HCT116 (cell line): ENCODE measurements around the gene DLG2. TPM values are rescaled to one million over a fixed set of nuclear protein-coding genes. Genes with fewer than 3 reads are reported as not detected.

Source experiments
- ATAC-seq: fragments of 200-7000 bp; cut with Tn5 transposase; 2 replicates; pipeline ENCODE4 v1.9.1; 2020; ENCODE audit warnings: mild to moderate bottlenecking, moderate library complexity
- BruUV-seq: library from RNA; stranded (reverse); fragments of 400-500 nt; replicated peaks from 2 replicates; lab custom pipeline; 2021; lab: Mats Ljungman, UMichigan
- CTCF ChIA-PET: fragments of 300-600 bp; sonication (Branson Sonifier 250); formaldehyde crosslinking; loops from one replicate; lab custom pipeline; 2021; ENCODE audit warnings: antibody characterized with exemption; lab: Charles Lee
- POLR2A ChIA-PET: fragments of 300-600, 350-600 bp; sonication (Branson Sonifier 250); formaldehyde crosslinking; loops from one replicate; lab custom pipeline; 2021; ENCODE audit warnings: antibody characterized with exemption; lab: Charles Lee
- RAD21 ChIA-PET, 2 experiments: fragments of 300-600 bp; sonication (Branson Sonifier 250); formaldehyde crosslinking; loops; one replicate each; lab custom pipeline; 2023; ENCODE audit warnings: low total read pairs in 2 of 2; ENCODE audit not compliant: uncharacterized antibody in 2 of 2, unreplicated experiment in 2 of 2, low non-redundant PET in 1 of 2; lab: Charles Lee
- DNase-seq: peaks from one replicate; pipeline ENCODE4 v3.0.0-alpha.2; 2010; ENCODE audit warnings: low read depth, low spot score
- H2AFZ ChIP-seq: fragments of 200-600 bp; shearing (Covaris generic), sonication (generic); 2 replicates; pipeline ENCODE4 v1.6.1; 2017; ENCODE audit warnings: low read depth, mixed run types, mixed read lengths, antibody characterized with exemption, low read length; ENCODE audit not compliant: poor library complexity, severe bottlenecking
- H3K27ac ChIP-seq: 2 replicates; pipeline ENCODE4 v1.5.1; 2012; ENCODE audit warnings: low read depth, low read length
- H3K27me3 ChIP-seq: fragments of 200-600 bp; sonication (generic); 2 replicates; pipeline ENCODE4 v1.6.1; 2016; ENCODE audit warnings: mixed run types, low read length, mixed read lengths; ENCODE audit not compliant: insufficient read depth
- H3K36me3 ChIP-seq, 2 experiments: fragments of 200-500 bp in 1 of 2; fragments of 200-600 bp in 1 of 2; sonication (Bioruptor generic) in 1 of 2; sonication (generic) in 1 of 2; 2 replicates each; pipeline versions ENCODE4 v1.5.1 to v1.6.1; 2014 to 2016; ENCODE audit warnings: low read length in 2 of 2, inconsistent platforms in 1 of 2, mixed read lengths in 1 of 2, mixed run types in 1 of 2; ENCODE audit not compliant: insufficient read depth in 2 of 2, control insufficient read depth in 1 of 2
- H3K4me1 ChIP-seq, 2 experiments: fragments of 200-600 bp in 1 of 2; sonication (generic) in 1 of 2; 2 replicates each; pipeline versions ENCODE4 v1.5.1 to v1.6.1; 2012 to 2017; ENCODE audit warnings: low read length in 2 of 2, inconsistent platforms in 1 of 2, mild to moderate bottlenecking in 1 of 2, mixed read lengths in 1 of 2, mixed run types in 1 of 2, moderate library complexity in 1 of 2; ENCODE audit not compliant: insufficient read depth in 2 of 2, control insufficient read depth in 1 of 2
- H3K4me2 ChIP-seq: fragments of 200-600 bp; sonication (generic); 2 replicates; pipeline ENCODE4 v1.6.1; 2017; ENCODE audit warnings: mixed run types, low read length, mixed read lengths
- H3K4me3 ChIP-seq, 2 experiments: fragments of 200-600 bp in 1 of 2; sonication (generic) in 1 of 2; replicated peaks in 1 of 2; 2 replicates each; pipeline ENCODE4 v1.5.1; 2011 to 2016; ENCODE audit warnings: low read length in 2 of 2, control low read depth in 1 of 2, low read depth in 1 of 2, mild to moderate bottlenecking in 1 of 2, mixed read lengths in 1 of 2, mixed run types in 1 of 2
- H3K79me2 ChIP-seq: fragments of 200-600 bp; sonication (generic); 2 replicates; pipeline ENCODE4 v1.6.1; 2017; ENCODE audit warnings: mild to moderate bottlenecking, mixed run types, low read length, moderate library complexity, mixed read lengths; ENCODE audit not compliant: insufficient read depth
- H3K9ac ChIP-seq: fragments of 200-600 bp; sonication (generic); 2 replicates; pipeline ENCODE4 v1.6.1; 2016; ENCODE audit warnings: low read length, mixed read lengths
- H3K9me2 ChIP-seq: fragments of 200-600 bp; sonication (generic), shearing (Covaris generic); 2 replicates; pipeline ENCODE4 v1.6.1; 2017; ENCODE audit warnings: mixed run types, mild to moderate bottlenecking, moderate library complexity; ENCODE audit not compliant: insufficient read depth
- H3K9me3 ChIP-seq, 2 experiments: fragments of 200-500 bp in 1 of 2; fragments of 200-600 bp in 1 of 2; sonication (Bioruptor generic) in 1 of 2; sonication (generic) in 1 of 2; 2 replicates each; pipeline ENCODE4 v1.6.1; 2014 to 2017; ENCODE audit warnings: low read length in 2 of 2, mixed read lengths in 2 of 2, inconsistent platforms in 1 of 2, low read depth in 1 of 2, mild to moderate bottlenecking in 1 of 2, mixed run types in 1 of 2, moderate library complexity in 1 of 2; ENCODE audit not compliant: control insufficient read depth in 1 of 2, insufficient read depth in 1 of 2
- H4K20me1 ChIP-seq: fragments of 200-600 bp; sonication (generic), shearing (Covaris generic); 2 replicates; pipeline ENCODE4 v1.6.1; 2017; ENCODE audit warnings: mixed run types, mild to moderate bottlenecking, moderate library complexity; ENCODE audit not compliant: insufficient read depth
- ATF3 ChIP-seq: IDR thresholded peaks from 2 replicates; pipeline ENCODE4 v1.6.1; 2012
- CBX3 ChIP-seq: IDR thresholded peaks from 2 replicates; pipeline ENCODE4 v1.6.1; 2012; ENCODE audit warnings: low read depth
- CTCF ChIP-seq, 3 experiments: fragments of 200-600 bp in 1 of 3; sonication (generic) in 1 of 3; IDR thresholded peaks in 2 of 3; conservative IDR thresholded peaks in 1 of 3; 2 replicates each; pipeline ENCODE4 v1.5.1; 2012 to 2017; ENCODE audit warnings: low read depth in 2 of 3, low read length in 2 of 3, antibody characterized with exemption in 1 of 3, borderline replicate concordance in 1 of 3, control low read depth in 1 of 3, mild to moderate bottlenecking in 1 of 3, mixed read lengths in 1 of 3, mixed run types in 1 of 3, moderate library complexity in 1 of 3; ENCODE audit not compliant: insufficient read depth in 1 of 3
- EGR1 ChIP-seq: IDR thresholded peaks from 2 replicates; pipeline ENCODE4 v1.6.1; 2012; ENCODE audit warnings: low read depth
- ELF1 ChIP-seq: IDR thresholded peaks from 2 replicates; pipeline ENCODE4 v1.6.1; 2012; ENCODE audit warnings: low read depth, borderline replicate concordance
- EZH2 ChIP-seq: fragments of 200-600 bp; sonication (generic); IDR thresholded peaks from 2 replicates; pipeline ENCODE4 v1.6.1; 2017; ENCODE audit warnings: antibody characterized with exemption, mixed run types
- EZH2phosphoT487 ChIP-seq: fragments of 200-600 bp; IDR thresholded peaks from 2 replicates; pipeline ENCODE4 v1.6.1; 2018; ENCODE audit warnings: antibody characterized with exemption, borderline replicate concordance
- FOSL1 ChIP-seq: IDR thresholded peaks from 2 replicates; pipeline ENCODE4 v1.6.1; 2012; ENCODE audit warnings: low read depth
- JUND ChIP-seq: IDR thresholded peaks from 2 replicates; pipeline ENCODE4 v1.6.1; 2012
- MAX ChIP-seq: IDR thresholded peaks from 2 replicates; pipeline ENCODE4 v1.6.1; 2012
- POLR2A ChIP-seq: IDR thresholded peaks from 2 replicates; pipeline ENCODE4 v1.7.0; 2011; ENCODE audit warnings: borderline replicate concordance; ENCODE audit not compliant: insufficient read depth, insufficient read length; ENCODE audit errors: extremely low read depth
- RAD21 ChIP-seq: IDR thresholded peaks from 2 replicates; pipeline ENCODE4 v1.6.1; 2012; ENCODE audit warnings: low read depth, mild to moderate bottlenecking
- REST ChIP-seq: IDR thresholded peaks from 2 replicates; pipeline ENCODE4 v1.6.1; 2012; ENCODE audit warnings: low read depth
- SIN3A ChIP-seq: IDR thresholded peaks from 2 replicates; pipeline ENCODE4 v1.6.1; 2012; ENCODE audit warnings: low read depth
- SP1 ChIP-seq: IDR thresholded peaks from 2 replicates; pipeline ENCODE4 v1.6.1; 2012; ENCODE audit warnings: low read depth
- ZFX ChIP-seq: fragments of 450-650 bp; IDR thresholded peaks from 2 replicates; pipeline ENCODE4 v1.6.1; 2017
- intact Hi-C: fragments of 100-400 bp; cut with micrococcal nuclease; formaldehyde crosslinking; loops from 2 replicates; pipeline ENCODE4 v1.10.0; 2022
- total RNA-seq: library from RNA; stranded (reverse); gene quantifications from one replicate; pipeline ENCODE4 v1.2.1, GENCODE V29; 2021; ENCODE audit not compliant: unreplicated experiment

DLG2 gene
- total RNA-seq, 1 experiment from 2014 or later = 2.4 TPM

GRCh38 chr11:84552791-84553190 lies 1074.4 kb downstream of the DLG2 start (continued):
- no peak for TF ChIP-seq CTCF (IDR thresholded peaks at IDR 0.05 in 2 of 3, conservative IDR thresholded peaks at IDR 0.05 in 1 of 3; ENCODE audit: borderline replicate concordance in 1 of 3, insufficient read depth in 1 of 3, low read depth in 2 of 3, low read length in 2 of 3)
- TF ChIP-seq EZH2phosphoT487 = no peak

GRCh38 chr11:84549217-84549616 lies 1077.9 kb downstream of the DLG2 start:
- Histone ChIP-seq H3K27me3 (no peaks in the 10 kb centered on the region), H3K9ac (no peak overlapping the region), H3K9me2 (no peaks in the 10 kb centered on the region), H3K36me3 (no peaks in the 10 kb centered on the region), H4K20me1 (no peaks in the 10 kb centered on the region), H3K27ac (no peak overlapping the region), H3K4me1 (no peaks in the 10 kb centered on the region), H3K9me3 (no peaks in the 10 kb centered on the region), H2AFZ (no peak overlapping the region), H3K4me2 (no peak overlapping the region), H3K79me2 (no peaks in the 10 kb centered on the region), H3K4me3 (no peak overlapping the region)
- ChIA-PET RAD21 (no interaction called here), CTCF (no interaction called here), POLR2A (no interaction called here)
- DNase-seq = no peak
- TF ChIP-seq CTCF (IDR thresholded peaks at IDR 0.05 in 2 of 3, conservative IDR thresholded peaks at IDR 0.05 in 1 of 3; ENCODE audit: borderline replicate concordance in 1 of 3, insufficient read depth in 1 of 3, low read depth in 2 of 3, low read length in 2 of 3) = no peak
- no peak for TF ChIP-seq ZFX
- no peak for TF ChIP-seq POLR2A
- no peak for TF ChIP-seq EZH2
- no peak for TF ChIP-seq RAD21
- TF ChIP-seq CBX3 = no peak
- no peak for TF ChIP-seq EGR1
- no peak for TF ChIP-seq SIN3A
- no peak for TF ChIP-seq REST
- no peak for TF ChIP-seq MAX
- no peak for TF ChIP-seq SP1
- no peak for TF ChIP-seq JUND
- TF ChIP-seq EZH2phosphoT487 = no peak
- TF ChIP-seq ATF3 = no peak
- TF ChIP-seq FOSL1 = no peak
- TF ChIP-seq ELF1 = no peak
- intact Hi-C loops = no loop called here
- ATAC-seq = no peak
- BruUV-seq = no TSS peak
